ENCODE results near the gene ZNF839. TPM values are rescaled to one million over a fixed set of nuclear protein-coding genes. Genes with fewer than 3 reads are reported as not detected.

Gene ZNF839
- polyA plus RNA-seq, 4 donors, result 10.9 to 19.5 (median 15.1) TPM

DNA sequence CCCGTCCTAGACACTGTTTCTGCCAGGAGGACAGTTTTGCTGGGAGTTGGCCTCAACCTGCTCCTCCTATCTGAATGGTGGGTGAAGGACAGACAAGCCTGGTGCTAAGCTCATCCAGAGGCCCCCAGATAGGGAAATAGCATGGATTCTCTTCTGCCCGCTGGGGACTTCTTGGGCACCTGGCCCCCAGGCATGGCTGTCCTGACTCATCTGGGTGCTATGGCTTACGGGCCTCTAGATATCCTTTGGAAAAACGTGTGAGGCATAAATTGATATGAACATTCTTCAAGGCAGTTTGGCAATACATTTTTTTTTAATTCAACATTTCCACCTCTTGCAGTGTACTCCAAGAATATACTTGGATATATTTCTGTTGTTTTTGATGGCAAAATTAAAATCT is 51.8 kb downstream of the ZNF839 start:
- DNase-seq (ENCODE audit: low read depth in 4 of 4, low spot score in 3 of 4), result no peak

DNA sequence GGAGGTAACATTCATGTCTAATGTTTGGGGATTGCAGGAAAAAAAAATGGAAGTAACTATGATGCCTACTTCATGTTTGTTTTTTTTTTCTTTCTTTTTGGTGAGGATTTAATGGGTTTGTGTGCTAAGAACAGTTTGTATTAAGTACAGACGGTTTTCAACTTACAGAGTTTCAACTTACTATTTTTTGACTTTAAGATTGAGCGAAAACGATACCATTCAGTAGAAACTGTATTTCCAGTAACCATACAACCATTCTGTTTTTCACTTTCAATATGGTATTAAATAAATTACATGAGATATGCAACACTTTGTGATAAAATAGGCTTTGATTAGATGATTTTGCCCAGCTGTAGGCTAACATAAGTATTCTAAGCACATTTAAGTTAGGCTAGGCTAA is 53.6 kb downstream of the ZNF839 start:
- DNase-seq (ENCODE audit: low read depth in 4 of 4, low spot score in 3 of 4), result no peak

DNA sequence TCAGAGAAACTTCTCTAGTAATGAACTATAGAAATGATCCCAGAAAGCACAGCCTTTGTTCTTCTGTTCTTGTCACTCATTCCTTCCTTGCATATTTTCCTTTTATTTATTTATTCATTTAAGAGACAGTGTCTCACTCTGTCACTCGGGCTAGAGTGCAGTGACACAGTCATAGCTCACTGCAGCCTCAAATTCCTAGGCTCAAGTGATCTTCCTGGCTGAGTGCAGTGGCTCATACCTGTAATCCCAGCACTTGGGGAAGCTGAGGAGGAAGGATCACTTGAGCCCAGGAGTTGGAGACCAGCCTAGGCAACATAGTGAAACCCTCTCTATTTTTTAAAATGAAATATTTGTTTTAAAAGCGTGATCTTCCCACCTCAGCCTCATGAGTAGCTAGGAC is 54.7 kb downstream of the ZNF839 start:
- no peak for DNase-seq (ENCODE audit: low read depth in 4 of 4, low spot score in 3 of 4)

DNA sequence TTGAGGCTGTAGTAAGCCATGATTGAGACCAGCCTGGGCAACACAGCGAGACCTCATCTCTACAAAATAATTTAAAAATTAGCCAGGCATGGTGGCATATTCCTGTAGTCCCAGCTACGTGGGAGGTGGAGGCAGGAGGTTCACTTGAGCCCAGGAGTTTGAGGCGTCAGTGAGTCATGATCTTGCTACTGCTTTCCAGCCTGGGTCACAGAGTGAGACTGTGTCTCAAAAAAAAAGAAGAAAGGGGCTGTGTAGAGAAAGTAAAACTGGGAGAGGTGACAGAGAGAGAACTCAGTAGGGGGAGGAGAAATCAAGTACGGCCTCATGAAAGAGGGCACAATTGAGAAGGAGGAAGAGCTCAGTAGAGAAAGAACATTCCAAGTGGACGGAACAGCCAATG is 55.6 kb downstream of the ZNF839 start:
- no peak for DNase-seq (ENCODE audit: low read depth in 4 of 4, low spot score in 3 of 4)

DNA sequence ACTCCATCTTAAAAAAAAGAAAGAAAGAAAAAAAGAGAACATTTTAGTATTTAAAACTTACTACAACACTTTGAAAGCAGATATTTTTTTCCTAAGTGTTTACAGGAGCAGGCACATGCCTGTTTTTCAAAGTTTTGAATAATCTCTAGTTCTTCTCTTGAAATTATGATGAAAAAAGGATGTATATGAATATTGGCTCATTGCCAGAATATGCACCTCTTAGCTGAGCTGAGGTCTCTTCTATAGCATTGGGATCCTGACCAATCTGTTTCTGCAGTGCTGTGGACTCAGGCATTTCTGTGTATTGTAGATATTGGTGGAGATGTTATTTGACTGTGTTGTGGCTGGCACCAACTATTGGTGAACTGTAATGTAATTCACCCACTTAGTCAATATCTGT is 58.1 kb downstream of the ZNF839 start:
- no peak for DNase-seq (ENCODE audit: low read depth in 4 of 4, low spot score in 3 of 4)

DNA sequence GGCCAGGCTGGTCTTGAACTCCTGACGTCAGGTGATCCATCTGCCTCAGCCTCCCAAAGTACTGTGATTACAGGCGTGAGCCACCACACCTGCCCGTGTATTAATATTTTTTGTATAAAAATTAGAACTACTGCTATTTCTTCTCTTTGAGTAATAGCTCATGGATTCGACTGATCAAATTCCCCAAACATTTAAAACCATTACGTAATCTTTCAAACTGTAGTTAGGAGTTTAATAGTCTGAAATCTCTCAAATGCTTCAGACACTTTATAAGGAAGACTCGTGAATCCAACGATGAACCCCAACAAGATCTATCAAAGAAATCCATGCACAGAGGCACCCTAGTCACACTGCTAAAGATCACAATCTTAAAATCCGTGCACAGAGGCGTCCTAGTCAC is 59.3 kb downstream of the ZNF839 start:
- no peak for DNase-seq (ENCODE audit: low read depth in 4 of 4, low spot score in 3 of 4)

DNA sequence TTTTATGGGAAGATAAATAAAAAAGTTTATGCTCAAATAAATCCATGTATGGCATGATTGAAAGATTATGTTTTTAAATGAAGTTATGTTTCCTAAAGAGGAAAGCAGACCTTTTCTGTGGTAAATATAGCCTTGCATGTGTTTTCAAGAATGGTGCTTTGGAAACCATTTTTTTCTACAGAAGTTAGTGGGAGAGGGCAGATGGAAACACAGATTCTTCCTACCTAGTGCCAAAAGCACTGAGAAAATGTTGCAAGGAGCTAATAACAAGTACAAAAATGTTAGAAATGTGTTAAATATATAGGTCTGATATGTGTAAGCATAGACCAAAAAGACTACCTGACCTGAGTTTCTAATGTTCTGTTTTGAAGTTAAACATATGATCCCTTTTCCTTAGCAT is 67.5 kb downstream of the ZNF839 start:
- DNase-seq (ENCODE audit: low read depth in 4 of 4, low spot score in 3 of 4), result no peak

DNA sequence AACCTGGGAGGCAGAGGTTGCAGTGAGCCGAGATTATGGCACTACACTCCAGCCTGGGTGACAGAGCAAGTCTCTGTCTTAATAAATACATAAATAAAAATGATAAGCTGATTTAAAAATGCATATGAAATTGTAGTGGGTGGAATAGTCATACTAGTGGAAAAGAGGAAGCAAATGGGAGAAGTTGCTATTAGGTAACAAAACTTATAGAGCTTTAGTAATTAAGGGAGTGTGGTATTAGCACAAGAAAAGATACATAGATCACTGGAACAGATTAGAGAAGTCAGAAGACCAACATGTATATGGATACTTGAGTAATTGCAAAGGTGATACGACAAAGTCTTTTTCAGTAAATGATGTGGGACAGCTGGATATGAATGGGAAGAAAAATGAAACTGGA is 69.7 kb downstream of the ZNF839 start:
- no peak for DNase-seq (ENCODE audit: low read depth in 4 of 4, low spot score in 3 of 4)

DNA sequence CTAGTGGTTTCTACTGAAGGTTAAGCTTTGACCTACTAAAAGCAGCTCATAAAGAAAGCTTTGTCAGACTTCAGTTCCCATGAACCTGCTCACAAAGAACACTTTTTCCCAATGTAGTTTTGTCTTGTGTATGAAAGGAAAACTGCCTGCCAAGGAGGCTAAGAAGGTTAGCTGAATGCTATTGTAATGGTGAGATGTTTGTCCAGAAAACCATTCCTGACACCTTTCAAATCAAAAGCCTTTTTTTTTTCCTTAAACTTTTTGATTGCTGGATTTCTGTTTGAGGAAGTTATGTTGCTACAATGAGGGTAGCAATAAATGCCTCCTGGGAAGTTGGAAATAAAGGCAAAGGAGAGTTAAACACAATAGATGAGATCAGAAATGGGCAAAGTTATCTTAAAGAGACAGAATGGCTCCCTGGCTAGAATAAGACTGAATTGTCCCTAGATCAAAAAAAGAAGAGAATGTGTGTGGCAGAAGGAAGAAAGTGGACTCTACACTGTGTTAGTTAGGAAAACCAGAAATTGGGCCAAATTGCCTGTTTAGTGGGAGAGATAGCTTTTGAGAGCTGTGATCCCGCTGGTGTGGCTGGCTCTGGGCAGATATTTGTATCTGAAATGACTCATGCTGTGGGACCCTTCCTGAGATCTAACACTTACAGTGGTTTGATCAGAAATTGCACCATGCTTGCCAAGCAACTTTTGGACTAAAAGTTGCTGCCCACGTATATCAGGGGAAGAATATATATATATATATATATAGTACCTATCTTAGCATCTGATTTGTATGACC is 70.7 kb downstream of the ZNF839 start:
- DNase-seq (ENCODE audit: low read depth in 4 of 4, low spot score in 3 of 4), result no peak

Other genes with a start within 250 kb of the ZNF839 start
- gene HSP90AA1, start 232.7 kb upstream of the ZNF839 start, polyA plus RNA-seq (ENCODE audit: insufficient read length in 4 of 4), result 100 to 1,000 TPM; 424 to 884 (median 751) TPM
- gene WDR20, start 179.8 kb upstream of the ZNF839 start, polyA plus RNA-seq (ENCODE audit: insufficient read length in 4 of 4), result 10 to 100 TPM; 23.4 to 32.5 (median 27.9) TPM
- 10 to 100 TPM; 16.2 to 40.3 (median 25.8) TPM for gene MOK, start 14.6 kb upstream of the ZNF839 start, polyA plus RNA-seq (ENCODE audit: insufficient read length in 4 of 4)
- 10 to 100 TPM; 32.6 to 47.5 (median 33.9) TPM for gene CINP, start 43.1 kb downstream of the ZNF839 start, polyA plus RNA-seq (ENCODE audit: insufficient read length in 4 of 4)
- 10 to 100 TPM; 15.0 to 18.7 (median 17.2) TPM for gene TECPR2, start 43.2 kb downstream of the ZNF839 start, polyA plus RNA-seq (ENCODE audit: insufficient read length in 4 of 4)
- gene ANKRD9, start 190.0 kb downstream of the ZNF839 start, polyA plus RNA-seq (ENCODE audit: insufficient read length in 4 of 4), result 1 to 10 TPM; 4.2 to 7.7 (median 5.9) TPM